GM19238 (cell line): ENCODE measurements around the gene UMAD1.
A peak's percentile ranks its signal among the peaks of the same experiment; 100 is the strongest.
"Not testable (repeated sequence)": the region's sequence is repeated elsewhere in the genome, so short reads cannot be mapped to it uniquely, and the experiment has no call there.

ENCODE experiments used
- DNase-seq: peaks from one replicate; pipeline ENCODE4 v3.0.0; 2011; ENCODE audit warnings: low spot score; ENCODE audit not compliant: insufficient read length

UMAD1 gene

GRCh38 chr7:7795630-7796121, 155.1 kb downstream of the UMAD1 start:
- no peak for DNase-seq

- DNase-seq: no peak
Observed at GRCh38 chr7:7798510-7798909, 158.0 kb downstream of the UMAD1 start.

DNA sequence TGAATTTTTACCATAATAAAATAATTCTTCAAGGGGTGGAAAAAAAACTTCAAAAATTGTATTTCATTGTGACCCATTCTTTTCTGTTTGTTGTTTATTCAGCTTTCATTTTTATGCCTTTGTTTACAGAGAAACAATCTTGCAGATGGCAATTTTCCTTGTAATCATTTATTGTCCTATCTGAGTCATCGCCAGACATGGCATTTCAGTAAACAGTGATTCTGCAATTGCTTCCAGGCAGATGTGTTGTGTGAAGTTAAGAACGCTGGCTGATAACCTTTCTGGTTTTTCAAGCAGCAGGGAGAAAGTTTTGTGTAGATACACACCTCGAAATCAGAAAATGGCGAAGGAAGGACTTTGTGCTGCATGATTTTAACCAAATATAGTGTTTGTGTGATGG, 158.6 kb downstream of the UMAD1 start:
- DNase-seq: no peak

- DNase-seq: no peak
Observed at GRCh38 chr7:7802531-7802930, 162.0 kb downstream of the UMAD1 start.

GRCh38 chr7:7803715-7804178, 163.2 kb downstream of the UMAD1 start:
- DNase-seq: no peak

DNA sequence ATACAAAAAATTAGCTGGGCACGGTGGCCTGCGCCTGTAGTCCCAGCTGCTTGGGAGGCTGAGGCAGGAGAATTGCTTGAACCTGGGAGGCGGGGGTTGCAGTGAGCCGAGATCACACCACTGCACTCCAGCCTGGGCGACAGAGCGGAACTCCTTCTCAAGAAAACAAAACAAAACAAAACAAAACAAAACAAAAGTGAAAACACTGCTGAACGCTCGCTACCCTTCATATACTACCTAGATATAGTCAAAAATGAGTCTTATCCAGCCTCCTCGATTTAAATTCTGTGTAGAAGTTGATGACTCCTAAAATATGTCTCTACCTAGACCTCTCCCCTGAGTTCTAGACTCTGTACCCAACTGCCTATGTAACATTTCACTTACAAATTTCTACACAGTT, 164.3 kb downstream of the UMAD1 start:
- DNase-seq: not testable (repeated sequence)

DNA sequence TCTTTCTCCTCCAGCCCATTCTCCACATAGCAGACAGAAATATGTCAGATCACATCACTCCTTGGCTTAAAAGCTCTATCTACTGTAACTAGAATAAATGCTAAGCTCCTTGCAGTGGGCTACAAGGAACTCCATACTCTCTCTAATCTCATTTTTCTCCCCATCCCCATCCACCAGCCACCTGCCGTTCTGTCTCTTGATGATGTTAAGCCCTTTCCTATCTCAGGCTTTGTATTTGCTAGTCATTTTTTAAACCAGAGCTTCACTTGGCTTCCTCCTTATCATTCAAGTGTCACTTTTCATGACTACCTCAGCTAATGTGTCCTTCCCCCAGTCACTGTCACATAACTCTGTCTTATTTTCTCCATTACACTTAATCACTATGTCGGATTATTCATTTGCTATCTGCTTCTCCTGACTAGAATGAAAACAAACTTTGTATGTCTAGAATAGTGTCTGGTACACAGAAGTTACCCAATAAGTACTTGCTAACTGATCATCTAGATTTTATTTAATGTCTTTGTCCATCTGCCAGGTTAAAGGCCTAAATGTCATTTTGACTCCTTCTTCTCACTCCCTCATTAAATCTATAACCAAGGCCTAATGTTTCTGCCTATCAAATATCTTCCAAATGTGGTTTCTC, 165.1 kb downstream of the UMAD1 start:
- no peak for DNase-seq

DNA sequence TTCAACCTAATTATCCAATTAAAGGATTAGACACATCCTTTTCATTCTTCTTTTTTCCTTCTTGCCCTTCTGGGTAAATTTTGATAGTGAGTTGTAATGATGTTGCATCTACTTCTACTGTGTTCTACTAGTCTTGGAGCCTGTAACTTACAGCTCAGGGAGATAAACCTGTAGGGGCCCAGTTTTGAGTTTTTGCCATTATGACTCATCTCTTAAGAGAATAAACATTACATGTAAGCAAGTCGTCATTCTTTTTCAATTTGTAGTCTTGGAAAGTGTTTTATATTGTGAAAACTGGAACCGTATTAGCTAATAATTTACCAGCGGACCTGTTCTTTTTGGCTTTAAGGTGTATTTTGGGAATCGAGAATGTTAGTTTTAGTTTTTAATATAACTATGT, 167.6 kb downstream of the UMAD1 start:
- no peak for DNase-seq

- no peak for DNase-seq
Observed at GRCh38 chr7:7808626-7809025, 168.1 kb downstream of the UMAD1 start.

GRCh38 chr7:7810380-7810779, 169.8 kb downstream of the UMAD1 start:
- no peak for DNase-seq

GRCh38 chr7:7810826-7811225, 170.3 kb downstream of the UMAD1 start:
- no peak for DNase-seq

DNA sequence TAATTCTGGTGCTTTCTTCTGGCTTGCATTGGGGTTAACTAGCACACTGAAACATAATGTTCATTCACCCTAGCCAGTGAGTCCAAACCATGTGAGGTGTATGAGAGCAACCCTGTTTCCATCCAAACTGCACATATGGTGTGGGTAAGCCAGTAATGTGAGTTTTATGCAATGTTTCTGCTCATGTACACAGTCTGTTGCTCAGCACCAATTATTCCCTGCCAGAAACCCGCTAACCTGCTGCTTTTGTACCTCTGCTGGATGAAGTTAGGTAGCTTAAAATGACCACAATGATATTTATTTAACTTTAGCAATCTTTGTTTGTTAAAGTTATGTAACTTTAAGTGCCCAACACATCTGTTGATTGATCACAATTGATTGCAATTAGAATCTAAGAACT, 171.6 kb downstream of the UMAD1 start:
- DNase-seq: no peak

GRCh38 chr7:7815395-7815794, 174.8 kb downstream of the UMAD1 start:
- DNase-seq: no peak

- DNase-seq: peak; percentile 13
Observed at GRCh38 chr7:7816084-7816483, 175.5 kb downstream of the UMAD1 start.

DNA sequence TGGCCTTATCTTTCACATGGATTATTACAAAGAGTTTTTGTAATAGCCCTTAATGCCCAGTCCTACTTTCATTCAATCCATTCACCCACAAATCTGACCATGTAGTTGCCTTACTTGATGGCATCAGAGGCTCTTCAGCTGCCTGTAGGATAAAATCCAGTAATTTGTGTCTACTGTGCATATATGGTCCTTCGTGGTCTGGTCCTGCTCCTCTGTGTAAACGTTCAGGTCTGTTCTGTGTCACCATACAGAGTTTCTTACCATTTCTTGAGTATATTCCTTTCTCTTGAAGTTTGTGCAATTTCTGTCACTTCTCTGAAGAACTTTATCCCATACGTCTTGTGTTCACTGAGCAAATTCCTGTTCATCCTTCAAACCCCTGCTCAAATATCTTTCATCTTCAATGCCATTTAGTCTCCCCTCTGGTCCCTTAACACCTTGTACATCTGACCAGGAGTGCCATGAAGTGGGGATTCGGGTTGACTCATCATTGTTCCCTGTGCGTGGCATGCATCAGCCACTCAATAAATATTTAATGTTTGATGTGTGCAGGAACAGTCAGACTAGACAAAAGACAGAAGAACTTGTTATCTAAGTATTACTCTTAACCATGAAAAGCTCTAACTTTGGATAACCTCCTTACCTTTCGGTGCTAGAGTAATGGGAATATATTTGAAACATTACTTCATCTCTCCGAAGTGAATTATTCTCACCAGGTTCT, 176.4 kb downstream of the UMAD1 start:
- DNase-seq: no peak

- no peak for DNase-seq
Observed at GRCh38 chr7:7817748-7818147, 177.2 kb downstream of the UMAD1 start.

DNA sequence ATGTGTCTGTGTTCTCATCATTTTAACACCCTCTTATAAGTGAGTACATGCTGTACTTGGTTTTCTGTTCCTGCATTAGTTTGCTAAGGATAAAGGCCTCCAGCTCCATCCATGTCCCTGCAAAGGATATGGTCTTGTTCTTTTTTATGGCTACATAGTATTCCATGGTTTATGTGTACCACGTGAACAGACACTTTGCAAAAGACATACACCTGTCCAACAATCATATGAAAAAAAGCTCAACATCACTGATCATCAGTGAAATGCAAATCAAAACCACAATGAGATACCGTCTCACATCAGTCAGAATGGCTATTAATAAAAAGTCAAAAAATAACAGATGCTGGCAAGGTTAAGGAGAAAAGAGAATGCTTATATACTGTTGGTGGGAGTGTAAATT, 177.6 kb downstream of the UMAD1 start:
- not testable (repeated sequence) for DNase-seq

DNA sequence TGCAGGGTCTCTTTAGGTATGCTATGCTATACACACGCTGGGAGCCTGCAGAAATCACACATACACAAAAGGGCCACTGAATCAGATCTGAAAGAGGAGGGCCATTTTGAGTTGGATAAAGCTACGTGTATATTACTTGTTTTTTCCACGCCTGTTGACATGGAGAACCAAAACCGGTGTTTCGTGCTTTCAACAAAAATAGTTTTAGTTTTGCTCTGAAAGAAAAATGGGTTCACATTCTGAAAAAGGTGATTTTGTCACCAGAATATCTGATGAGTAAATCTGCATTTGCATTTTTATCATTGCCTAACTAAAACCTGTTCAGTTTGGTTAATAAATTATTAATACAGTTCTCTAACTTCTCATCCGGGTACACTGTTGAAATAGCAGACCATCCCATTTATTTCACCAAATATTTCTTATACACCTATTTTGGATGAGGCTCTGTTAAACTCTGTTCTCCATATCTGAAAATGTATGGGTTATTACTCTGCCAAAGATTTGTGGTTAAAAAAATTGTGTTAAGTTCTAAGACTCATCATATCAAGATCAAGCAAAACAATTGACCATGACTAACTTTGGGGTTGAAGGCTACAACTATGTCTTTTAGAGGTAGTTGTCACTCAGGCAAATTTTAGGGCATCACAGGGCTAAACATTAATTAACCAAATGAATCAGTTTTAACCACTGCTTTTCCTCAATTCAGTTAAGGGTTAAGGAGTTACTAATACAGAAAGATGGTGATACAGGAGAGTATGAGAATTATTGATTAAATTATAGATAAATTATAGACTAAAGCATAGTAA, 179.1 kb downstream of the UMAD1 start:
- DNase-seq: no peak

GRCh38 chr7:7820409-7820808, 179.9 kb downstream of the UMAD1 start:
- DNase-seq: no peak

DNA sequence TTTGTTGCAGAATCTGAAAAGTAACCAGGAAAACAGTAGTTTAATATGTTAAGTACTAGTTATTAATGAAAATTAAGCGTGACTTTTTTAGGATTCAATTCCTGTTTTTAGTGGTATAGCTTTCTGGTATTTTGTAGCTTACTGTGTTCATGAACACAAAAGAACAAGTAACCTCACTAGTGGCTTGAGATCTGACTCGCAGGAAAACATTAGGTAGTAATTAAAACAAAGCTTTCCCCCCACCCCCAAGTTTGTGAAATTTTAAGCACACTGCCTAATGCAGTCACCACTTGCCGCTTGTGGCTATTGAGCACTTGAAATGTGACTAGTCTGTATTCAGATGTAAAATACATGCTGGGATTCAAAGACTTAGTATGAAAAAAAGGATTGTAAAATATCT, 180.4 kb downstream of the UMAD1 start:
- no peak for DNase-seq

- DNase-seq: no peak
Observed at GRCh38 chr7:7821517-7821916, 181.0 kb downstream of the UMAD1 start.

- not testable (repeated sequence) for DNase-seq
Observed at GRCh38 chr7:7825294-7825693, 184.7 kb downstream of the UMAD1 start.
